GM23338 (cell line): ENCODE data around the gene EEF2K. TPM values are rescaled to one million over a fixed set of nuclear protein-coding genes. Genes with fewer than 3 reads are reported as not detected.

Experiments
- ATAC-seq: fragments of 200-7000 bp; cut with Tn5 transposase; 3 replicates; pipeline ENCODE4 v1.9.1; 2020
- DNase-seq: peaks from one replicate; pipeline ENCODE4 v3.0.0-alpha.2; 2015; ENCODE audit warnings: low spot score
- H2AFZ ChIP-seq: fragments of 200-600 bp; sonication (generic); 2 replicates; pipeline ENCODE4 v1.8.0; 2016; ENCODE audit warnings: antibody characterized with exemption, mild to moderate bottlenecking, moderate library complexity
- H3F3A ChIP-seq: fragments of 200-600 bp; sonication (generic); replicated peaks from 2 replicates; pipeline ENCODE4 v1.8.0; 2017; ENCODE audit warnings: antibody characterized with exemption, mixed run types, low read depth
- H3K27ac ChIP-seq: fragments of 200-600 bp; sonication (generic); 2 replicates; pipeline ENCODE4 v1.6.1; 2016; ENCODE audit warnings: low read depth
- H3K27me3 ChIP-seq: fragments of 200-600 bp; sonication (generic); 2 replicates; pipeline ENCODE4 v1.8.0; 2016; ENCODE audit warnings: mild to moderate bottlenecking, mixed run types, moderate library complexity; ENCODE audit not compliant: insufficient read depth
- H3K36me3 ChIP-seq: fragments of 200-600 bp; sonication (generic); 2 replicates; pipeline ENCODE4 v1.8.0; 2016; ENCODE audit warnings: mild to moderate bottlenecking; ENCODE audit not compliant: insufficient read depth
- H3K4me1 ChIP-seq: fragments of 200-600 bp; sonication (generic); 2 replicates; pipeline ENCODE4 v1.8.0; 2016; ENCODE audit warnings: mild to moderate bottlenecking, moderate library complexity; ENCODE audit not compliant: insufficient read depth
- H3K4me2 ChIP-seq: fragments of 200-600 bp; sonication (generic); 2 replicates; pipeline ENCODE4 v1.7.1; 2017; ENCODE audit warnings: mixed run types
- H3K4me3 ChIP-seq: fragments of 200-600 bp; sonication (generic); 2 replicates; pipeline ENCODE4 v1.6.1; 2016; ENCODE audit warnings: mixed run types
- H3K79me2 ChIP-seq: fragments of 200-600 bp; sonication (generic); replicated peaks from 2 replicates; pipeline ENCODE4 v1.8.0; 2017; ENCODE audit warnings: mild to moderate bottlenecking; ENCODE audit not compliant: insufficient read depth
- H3K9me2 ChIP-seq: fragments of 200-600 bp; sonication (generic); 2 replicates; pipeline ENCODE4 v1.8.0; 2017; ENCODE audit not compliant: insufficient read depth
- H4K20me1 ChIP-seq: fragments of 200-600 bp; sonication (generic); replicated peaks from 2 replicates; pipeline ENCODE4 v1.8.0; 2017; ENCODE audit warnings: mild to moderate bottlenecking; ENCODE audit not compliant: insufficient read depth
- H3K27ac Mint-ChIP-seq: 2 replicates; pipeline ENCODE4 v1.8.0; 2020; ENCODE audit warnings: inconsistent platforms, mild to moderate bottlenecking, moderate library complexity, mixed read lengths
- H3K27me3 Mint-ChIP-seq: 3 replicates; pipeline ENCODE4 v1.8.0; 2022; ENCODE audit warnings: low read depth, mild to moderate bottlenecking, moderate library complexity, mixed read lengths, inconsistent platforms; ENCODE audit not compliant: insufficient read depth, poor library complexity
- H3K36me3 Mint-ChIP-seq: 3 replicates; pipeline ENCODE4 v1.8.0; 2021; ENCODE audit warnings: low read depth, mild to moderate bottlenecking, inconsistent platforms, moderate library complexity, mixed read lengths
- H3K4me1 Mint-ChIP-seq: 3 replicates; pipeline ENCODE4 v1.8.0; 2020; ENCODE audit warnings: mild to moderate bottlenecking, inconsistent platforms, mixed read lengths
- H3K4me3 Mint-ChIP-seq: 3 replicates; pipeline ENCODE4 v1.8.0; 2021; ENCODE audit warnings: moderate library complexity, mild to moderate bottlenecking, inconsistent platforms, mixed read lengths
- H3K9me3 Mint-ChIP-seq: 3 replicates; pipeline ENCODE4 v1.8.0; 2020; ENCODE audit warnings: moderate library complexity, mild to moderate bottlenecking, inconsistent platforms, mixed read lengths
- CREB1 ChIP-seq: fragments of 250-450 bp; sonication (Bioruptor Pico); IDR thresholded peaks from 2 replicates; pipeline ENCODE4 v1.5.0; 2020; ENCODE audit warnings: low read depth, mild to moderate bottlenecking, moderate library complexity
- CTCF ChIP-seq, 2 experiments: fragments of 200-600 bp in 1 of 2; sonication (generic) in 1 of 2; conservative IDR thresholded peaks; 2 replicates each; pipeline versions ENCODE4 v1.5.1 to v1.6.1; 2016 to 2017; ENCODE audit warnings: antibody characterized with exemption in 2 of 2, low read depth in 2 of 2, mild to moderate bottlenecking in 2 of 2, moderate library complexity in 1 of 2
- EZH2phosphoT487 ChIP-seq: fragments of 200-600 bp; sonication (generic); IDR thresholded peaks from one replicate; pipeline ENCODE4 v1.8.1; 2018; ENCODE audit warnings: antibody characterized with exemption; ENCODE audit not compliant: unreplicated experiment
- JUNB ChIP-seq: IDR thresholded peaks from one replicate; pipeline ENCODE4 v1.6.1; 2016; ENCODE audit warnings: antibody characterized with exemption; ENCODE audit not compliant: unreplicated experiment
- NANOG ChIP-seq: IDR thresholded peaks from 2 replicates; pipeline ENCODE4 v1.6.1; 2016; ENCODE audit warnings: antibody characterized with exemption, borderline replicate concordance
- POLR2AphosphoS5 ChIP-seq: IDR thresholded peaks from 2 replicates; pipeline ENCODE4 v1.6.1; 2016; ENCODE audit warnings: antibody characterized with exemption, low read depth
- REST ChIP-seq: IDR thresholded peaks from one replicate; pipeline ENCODE4 v1.6.1; 2018; ENCODE audit warnings: antibody characterized with exemption; ENCODE audit not compliant: unreplicated experiment
- STAT1 ChIP-seq: IDR thresholded peaks from one replicate; pipeline ENCODE4 v1.6.1; 2016; ENCODE audit warnings: antibody characterized with exemption; ENCODE audit not compliant: unreplicated experiment
- ZNF114 ChIP-seq: fragments of 250-450 bp; sonication (Bioruptor Pico); IDR thresholded peaks from 2 replicates; pipeline ENCODE4 v1.5.0; 2020; ENCODE audit warnings: mild to moderate bottlenecking, moderate library complexity
- ZNF331 ChIP-seq: fragments of 250-450 bp; sonication (Bioruptor Pico); IDR thresholded peaks from 2 replicates; pipeline ENCODE4 v1.5.0; 2020; ENCODE audit warnings: low read depth, mild to moderate bottlenecking, moderate library complexity
- polyA plus RNA-seq: library from polyadenylated mRNA; unstranded; fragments of >200 nt; fragmentation: Nextera tagmentation; extraction: Ambion mirVana; gene quantifications from 2 replicates; pipeline ENCODE4 v1.2.1, GENCODE V29; 2016
- total RNA-seq: library from RNA; depleted of rRNA; stranded (reverse); fragments of >200 nt; shearing (Covaris generic); gene quantifications from 2 replicates; pipeline ENCODE4 v1.2.3, GENCODE V29; 2014

Gene EEF2K
- total and polyA plus RNA-seq, 2 experiments from 2014 or later, result 5.4 to 23.9 TPM

GRCh38 chr16:22333457-22333994 is 127.4 kb downstream of the EEF2K start:
- Histone ChIP-seq H3K79me2 (0 out of 2 replicates have a peak, but pooled peaks cover 5% of the 10 kb centered on the region), H3K4me2 (no peak overlapping the region), H3K4me3 (no peak overlapping the region), H4K20me1 (peaks cover 18% of the 10 kb centered on the region), H3K27me3 (no peaks in the 10 kb centered on the region), H3K36me3 (peaks cover 49% of the 10 kb centered on the region), H3K9me2 (no peaks in the 10 kb centered on the region), H3K4me1 (no peaks in the 10 kb centered on the region), H3F3A (peaks cover 19% of the 10 kb centered on the region), H2AFZ (no peak overlapping the region), H3K27ac (no peak overlapping the region)
- peaks cover 3% of the 10 kb centered on the region for H3K27me3 Mint-ChIP-seq
- no peak overlapping the region for H3K4me3 Mint-ChIP-seq
- H3K4me1 Mint-ChIP-seq, result no peaks in the 10 kb centered on the region
- ATAC-seq (no peak), DNase-seq (no peak)
- H3K27ac Mint-ChIP-seq, result no peak overlapping the region
- TF ChIP-seq ZNF114 (CRISPR knock-in tag) (no peak), ZNF331 (CRISPR knock-in tag) (no peak), CTCF (conservative IDR thresholded peaks at IDR 0.05; ENCODE audit: low read depth in 2 of 2) (no peak), CREB1 (CRISPR knock-in tag) (no peak), STAT1 (no peak), NANOG (no peak)
- peaks cover 86% of the 10 kb centered on the region for H3K36me3 Mint-ChIP-seq
- peaks cover 33% of the 10 kb centered on the region for H3K9me3 Mint-ChIP-seq

- H3K27me3 Mint-ChIP-seq, result peaks cover 3% of the 10 kb centered on the region
- H3K27ac Mint-ChIP-seq, result no peak overlapping the region
- no peak for ATAC-seq
- H3K4me1 Mint-ChIP-seq, result no peaks in the 10 kb centered on the region
- no peak for DNase-seq
- Histone ChIP-seq H3K27me3 (no peaks in the 10 kb centered on the region), H3K4me2 (no peak overlapping the region), H3K27ac (no peak overlapping the region), H3F3A (peaks cover 19% of the 10 kb centered on the region), H3K4me3 (no peak overlapping the region), H4K20me1 (peaks cover 18% of the 10 kb centered on the region), H3K4me1 (no peaks in the 10 kb centered on the region), H3K79me2 (no peaks in the 10 kb centered on the region), H3K36me3 (peaks cover 31% of the 10 kb centered on the region), H3K9me2 (no peaks in the 10 kb centered on the region), H2AFZ (no peak overlapping the region)
- peaks cover 50% of the 10 kb centered on the region for H3K9me3 Mint-ChIP-seq
- H3K36me3 Mint-ChIP-seq, result peaks cover 83% of the 10 kb centered on the region
- no peak overlapping the region for H3K4me3 Mint-ChIP-seq
- TF ChIP-seq CTCF (conservative IDR thresholded peaks at IDR 0.05; ENCODE audit: low read depth in 2 of 2) (no peak), EZH2phosphoT487 (no peak), STAT1 (no peak), CREB1 (CRISPR knock-in tag) (no peak), REST (no peak), JUNB (no peak), ZNF331 (CRISPR knock-in tag) (no peak), POLR2AphosphoS5 (no peak)
These were observed 129.7 kb downstream of the EEF2K start for GRCh38 chr16:22335668-22336246.
